GM19438 (cell line): ENCODE data around the gene GASK1A.
"Not testable (repeated sequence)": the region's sequence is repeated elsewhere in the genome, so short reads cannot be mapped to it uniquely, and the experiment has no call there.

Experiments
- ATAC-seq: cut with Tn5 transposase; IDR thresholded peaks from one replicate; pipeline ENCODE4 v1.9.1; 2021; ENCODE audit warnings: low read depth; ENCODE audit not compliant: unreplicated experiment

The GASK1A gene

GRCh38 chr3:43055806-43056770 lies 77.0 kb downstream of the GASK1A start:
- no peak for ATAC-seq

- no peak for ATAC-seq
Observed at GRCh38 chr3:43059456-43059855, 80.3 kb downstream of the GASK1A start.

- no peak for ATAC-seq
Observed at GRCh38 chr3:43061101-43061895, 82.2 kb downstream of the GASK1A start.

GRCh38 chr3:43062040-43062563 lies 83.0 kb downstream of the GASK1A start:
- ATAC-seq, result no peak

GRCh38 chr3:43062564-43063040 lies 83.5 kb downstream of the GASK1A start:
- ATAC-seq, result no peak

- no peak for ATAC-seq
Observed at GRCh38 chr3:43063114-43063513, 84.0 kb downstream of the GASK1A start.

GRCh38 chr3:43070670-43071069 lies 91.6 kb downstream of the GASK1A start:
- not testable (repeated sequence) for ATAC-seq

- ATAC-seq, result no peak
Observed at GRCh38 chr3:43071313-43071893, 92.3 kb downstream of the GASK1A start.

GRCh38 chr3:43072361-43072760 lies 93.2 kb downstream of the GASK1A start:
- no peak for ATAC-seq

GRCh38 chr3:43073116-43073835 lies 94.2 kb downstream of the GASK1A start:
- ATAC-seq, result no peak

- no peak for ATAC-seq
Observed at GRCh38 chr3:43073836-43074220, 94.7 kb downstream of the GASK1A start.

GRCh38 chr3:43074482-43074881 lies 95.4 kb downstream of the GASK1A start:
- no peak for ATAC-seq

GRCh38 chr3:43074901-43075689 lies 96.0 kb downstream of the GASK1A start:
- ATAC-seq, result no peak

- ATAC-seq, result no peak
Observed at GRCh38 chr3:43075904-43076661, 97.0 kb downstream of the GASK1A start.

- no peak for ATAC-seq
Observed at GRCh38 chr3:43076857-43077256, 97.7 kb downstream of the GASK1A start.

- no peak for ATAC-seq
Observed at GRCh38 chr3:43077261-43077660, 98.2 kb downstream of the GASK1A start.

- no peak for ATAC-seq
Observed at GRCh38 chr3:43077707-43078106, 98.6 kb downstream of the GASK1A start.

- ATAC-seq, result no peak
Observed at GRCh38 chr3:43079536-43080332, 100.6 kb downstream of the GASK1A start.
